ENCODE results near the gene ITPA. TPM values are rescaled to one million over a fixed set of nuclear protein-coding genes. Genes with fewer than 3 reads are reported as not detected.
"Not testable (repeated sequence)": the region's sequence is repeated elsewhere in the genome, so short reads cannot be mapped to it uniquely, and the experiment has no call there.

The ITPA gene
- total RNA-seq, 1 experiment from 2014 or later: 92.7 TPM

- no peak for DNase-seq (ENCODE audit: low spot score)
Observed at GRCh38 chr20:3199976-3200755, 9.1 kb upstream of the ITPA start.

- no peak for DNase-seq (ENCODE audit: low spot score)
Observed at GRCh38 chr20:3202965-3203314, 6.4 kb upstream of the ITPA start.

GRCh38 chr20:3203315-3204123 is 5.8 kb upstream of the ITPA start:
- peak; percentile 28 for DNase-seq (ENCODE audit: low spot score)

GRCh38 chr20:3204124-3204794 is 5.0 kb upstream of the ITPA start, which contains the start of gene DDRGK1:
Gene DDRGK1 (minus strand): TSS chr20:3204682. CDS start chr20:3204627, 55 bp downstream.
- peak; percentile 75 for DNase-seq (ENCODE audit: low spot score)

GRCh38 chr20:3208786-3209256 is 477 bp upstream of the ITPA start:
- no peak for DNase-seq (ENCODE audit: low spot score)

- DNase-seq (ENCODE audit: low spot score): no peak
Observed at GRCh38 chr20:3209946-3210317, 634 bp downstream of the ITPA start.

GRCh38 chr20:3210346-3210745 is 1.0 kb downstream of the ITPA start:
- no peak for DNase-seq (ENCODE audit: low spot score)

- no peak for DNase-seq (ENCODE audit: low spot score)
Observed at GRCh38 chr20:3213226-3213625, 3.9 kb downstream of the ITPA start.

GRCh38 chr20:3215359-3215917 is 6.1 kb downstream of the ITPA start:
- not testable (repeated sequence) for DNase-seq (ENCODE audit: low spot score)

- DNase-seq (ENCODE audit: low spot score): no peak
Observed at GRCh38 chr20:3218307-3218988, 9.2 kb downstream of the ITPA start.

- DNase-seq (ENCODE audit: low spot score): no peak
Observed at GRCh38 chr20:3221398-3222226, 12.3 kb downstream of the ITPA start.

- DNase-seq (ENCODE audit: low spot score): no peak
Observed at GRCh38 chr20:3222635-3223600, 13.6 kb downstream of the ITPA start.

GRCh38 chr20:3223651-3223993 is 14.3 kb downstream of the ITPA start:
- DNase-seq (ENCODE audit: low spot score): no peak

- DNase-seq (ENCODE audit: low spot score): no peak
Observed at GRCh38 chr20:3223994-3224680, 14.8 kb downstream of the ITPA start.

GRCh38 chr20:3224681-3225421 is 15.6 kb downstream of the ITPA start:
- no peak for DNase-seq (ENCODE audit: low spot score)

GRCh38 chr20:3226093-3226492 is 16.8 kb downstream of the ITPA start:
- no peak for DNase-seq (ENCODE audit: low spot score)

- no peak for DNase-seq (ENCODE audit: low spot score)
Observed at GRCh38 chr20:3226864-3227263, 17.6 kb downstream of the ITPA start.

GRCh38 chr20:3227506-3227905 is 18.2 kb downstream of the ITPA start:
- no peak for DNase-seq (ENCODE audit: low spot score)

Measured in A172 (cell line).